ENCODE results near the gene ALKBH6. TPM values are rescaled to one million over a fixed set of nuclear protein-coding genes. Genes with fewer than 3 reads are reported as not detected.
A peak's percentile ranks its signal among the peaks of the same experiment; 100 is the strongest.

The ALKBH6 gene
- total and polyA plus RNA-seq, 2 of the 13 experiments (the other 11 are each of a cell fraction or from before 2014, with no cell fraction given): 13.7 to 18.1 TPM

GRCh38 chr19:35986664-35987570 lies 27.1 kb downstream of the ALKBH6 start (continued):
- TF ChIP-seq TBX2 (CRISPR knock-in tag; IDR thresholded peaks at IDR 0.05; ENCODE audit: borderline replicate concordance) (0 out of 2 replicates have a peak, but pooled peaks have one; percentile 17), ZFP36 (IDR thresholded peaks at IDR 0.05; ENCODE audit: borderline replicate concordance, low read depth, low read length, partially characterized antibody) (no peak), ZNF800 (CRISPR knock-in tag; IDR thresholded peaks at IDR 0.05) (peak; percentile 48; the same call in 1 of the 2 replicates)

GRCh38 chr19:35986111-35986510 lies 27.9 kb downstream of the ALKBH6 start:
- H3K27me3 ChIP-seq (ENCODE audit: control insufficient read depth in 1 of 2, insufficient read depth in 2 of 2, low read length in 2 of 2): peaks cover 0 to 39% of the 10 kb centered on the region in 2 experiments; a peak in 4 of 5 replicates

More at GRCh38 chr19:35986111-35986510, 27.9 kb downstream of the ALKBH6 start:
- H3K36me3 ChIP-seq (replicated peaks in 1 of 2; ENCODE audit: control insufficient read depth in 1 of 2, insufficient read depth in 2 of 2, low read length in 2 of 2): no peaks in the 10 kb centered on the region
- H3K79me2 ChIP-seq (ENCODE audit: insufficient read depth, low read length): no peaks in the 10 kb centered on the region
- H3K27ac ChIP-seq (ENCODE audit: extremely low read length, insufficient read depth, low read length): no peak overlapping the region
- intact Hi-C loops (cut with micrococcal nuclease; ENCODE audit: unreplicated experiment) (no loop called here), in situ Hi-C loops (cut with HindIII; ENCODE audit: extremely low pct_ligation_motif_present, low pct_unique_long_range_greater_than_20kb) (no loop called here)
- ATAC-seq (no peak), DNase-seq (ENCODE audit: low spot score) (no peak), FAIRE-seq (no peak)
- ChIA-PET CTCF (ENCODE audit: low intra/inter-chr PET ratio, low total read pairs) (no interaction called here), POLR2A (no interaction called here)
- H3K9ac ChIP-seq (ENCODE audit: insufficient read depth, low read depth, low read length): no peak overlapping the region
- BruUV-seq (replicated peaks): no TSS peak
- H3K4me3 ChIP-seq (replicated peaks in 1 of 3; ENCODE audit: insufficient read depth in 1 of 3, low read depth in 2 of 3, low read length in 3 of 3): no peak overlapping the region
- peaks cover 10% of the 10 kb centered on the region for H3K4me1 ChIP-seq (ENCODE audit: insufficient read depth, low read length)
- no peak overlapping the region for H2AFZ ChIP-seq (ENCODE audit: low read length)
- H4K20me1 ChIP-seq (ENCODE audit: insufficient read depth, low read length): no peaks in the 10 kb centered on the region
- H3K9me3 ChIP-seq (ENCODE audit: low read length): no peaks in the 10 kb centered on the region
- WGBS (ENCODE audit: low lambda C conversion rate): no CpG with 5 or more reads among the region's 5 CpGs
- TF ChIP-seq PAXIP1 (CRISPR knock-in tag; conservative IDR thresholded peaks at IDR 0.05) (no peak), TSC22D2 (CRISPR knock-in tag; IDR thresholded peaks at IDR 0.05; ENCODE audit: borderline replicate concordance) (no peak), ETV6 (CRISPR knock-in tag; conservative IDR thresholded peaks at IDR 0.05) (no peak), HMGXB3 (CRISPR knock-in tag; IDR thresholded peaks at IDR 0.05; ENCODE audit: borderline replicate concordance) (no peak), ZNF816 (CRISPR knock-in tag; IDR thresholded peaks at IDR 0.05; ENCODE audit: borderline replicate concordance) (no peak), ATF5 (CRISPR knock-in tag; IDR thresholded peaks at IDR 0.05; ENCODE audit: low read depth) (no peak), POLR2A (IDR thresholded peaks at IDR 0.05; ENCODE audit: insufficient read depth in 1 of 2, low read depth in 2 of 2, low read length in 2 of 2) (no peak)
- no peak overlapping the region for H3K4me2 ChIP-seq (ENCODE audit: low read depth, low read length)

Measured in HepG2 (cell line).